SU-DHL-6 (cell line): ENCODE results near the gene DTX3.

ENCODE experiments used
- CTCF ChIP-seq: fragments of 200-600 bp; sonication (generic); IDR thresholded peaks from one replicate; pipeline ENCODE4 v1.5.1; 2017; ENCODE audit warnings: antibody characterized with exemption, mild to moderate bottlenecking, low read length, moderate library complexity; ENCODE audit not compliant: insufficient read depth, poor library complexity, severe bottlenecking
- EZH2phosphoT487 ChIP-seq: fragments of 200-600 bp; sonication (generic), shearing (Covaris generic); conservative IDR thresholded peaks from 2 replicates; pipeline ENCODE4 v1.6.1; 2018; ENCODE audit warnings: mild to moderate bottlenecking, antibody characterized with exemption, low read length, moderate library complexity, mixed read lengths

DNA sequence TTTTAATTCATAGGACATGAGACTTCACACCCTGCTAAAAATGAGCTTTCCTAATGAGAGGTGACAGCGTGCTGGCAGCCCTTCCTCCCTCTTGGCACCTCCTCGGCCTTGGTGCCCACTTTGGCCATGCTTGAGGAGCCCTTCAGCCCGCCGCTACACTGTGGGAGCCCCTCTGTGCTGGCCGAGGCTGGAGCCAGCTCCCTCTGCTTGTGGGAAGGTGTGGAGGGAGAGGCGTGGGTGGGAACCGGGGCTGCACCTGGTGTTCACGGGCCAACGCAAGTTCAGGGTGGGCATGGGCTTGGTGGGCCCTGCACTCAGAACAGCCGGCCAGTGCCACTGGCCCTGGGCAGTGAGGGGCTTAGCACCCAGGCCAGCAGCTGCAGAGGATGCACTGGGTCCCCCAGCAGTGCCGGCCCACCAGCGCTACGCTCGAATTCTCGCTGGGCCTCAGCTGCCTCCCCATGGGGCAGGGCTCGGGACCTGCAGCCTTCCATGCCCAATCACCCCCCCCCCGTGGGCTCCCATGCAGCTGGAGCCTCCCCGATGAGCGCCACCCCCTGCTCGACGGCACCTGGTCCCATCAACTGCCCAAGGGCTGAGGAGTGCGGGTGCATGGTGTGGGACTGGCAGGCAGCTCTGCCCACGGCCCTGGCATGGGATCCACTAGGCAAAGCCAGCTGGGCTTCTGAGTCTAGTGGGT is 51.1 kb downstream of the DTX3 start:
- TF ChIP-seq CTCF (no peak), EZH2phosphoT487 (no peak)
